Lung microvascular endothelial cell (primary cell): ENCODE measurements around the gene DTX3L. TPM values are rescaled to one million over a fixed set of nuclear protein-coding genes. Genes with fewer than 3 reads are reported as not detected.

ENCODE experiments used
- DNase-seq, 2 donors: peaks; one replicate each; pipeline versions ENCODE4 v3.0.0 to v3.0.0-alpha.2; 2010; ENCODE audit warnings: low read depth in 2 of 2
- total RNA-seq: library from RNA; depleted of rRNA; stranded (reverse); fragments of >200 nt; gene quantifications from 2 replicates; pipeline ENCODE4 v1.2.1, GENCODE V29; 2014

DTX3L gene
- total RNA-seq, 1 donor from 2014 or later, result 14.7 TPM

DNA sequence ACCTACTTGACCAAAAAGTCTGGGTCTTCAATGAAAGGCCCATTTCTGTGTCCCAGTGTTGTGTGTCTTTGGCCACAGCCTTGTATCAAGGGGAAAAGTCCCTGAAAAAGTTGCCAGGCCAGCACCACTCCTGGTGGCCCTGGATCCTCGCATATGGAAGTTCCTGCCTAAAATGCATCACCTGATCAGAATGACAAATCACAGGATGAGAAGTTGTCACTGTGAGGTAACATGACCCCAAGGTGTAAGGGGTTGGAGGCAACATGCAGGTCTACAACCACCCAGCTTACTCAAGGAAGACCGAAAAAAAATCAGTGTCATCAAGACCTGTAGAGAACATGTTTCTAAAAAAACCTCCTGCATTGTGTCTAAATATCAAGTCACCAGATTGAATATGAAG, 38.9 kb downstream of the DTX3L start:
- no peak for DNase-seq

DNA sequence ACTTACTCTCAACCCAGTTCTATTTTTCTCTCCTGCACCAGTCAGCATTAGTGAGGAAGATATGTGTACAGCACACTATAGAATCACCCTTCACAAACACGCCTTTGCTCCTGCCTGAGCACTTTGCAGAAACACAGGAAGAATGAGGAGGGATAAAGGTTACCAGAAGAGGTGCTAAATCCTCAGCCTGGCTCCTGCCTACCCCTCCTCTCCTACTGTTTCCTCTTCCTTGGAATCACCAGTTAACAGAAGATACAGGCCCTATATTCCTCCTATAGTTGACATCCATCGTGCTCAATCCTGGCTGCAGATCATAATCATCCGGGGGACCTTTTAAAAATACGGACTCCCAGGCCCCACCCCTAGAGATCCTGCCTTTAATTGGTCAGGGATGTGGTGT, 42.2 kb downstream of the DTX3L start:
- no peak for DNase-seq

DNA sequence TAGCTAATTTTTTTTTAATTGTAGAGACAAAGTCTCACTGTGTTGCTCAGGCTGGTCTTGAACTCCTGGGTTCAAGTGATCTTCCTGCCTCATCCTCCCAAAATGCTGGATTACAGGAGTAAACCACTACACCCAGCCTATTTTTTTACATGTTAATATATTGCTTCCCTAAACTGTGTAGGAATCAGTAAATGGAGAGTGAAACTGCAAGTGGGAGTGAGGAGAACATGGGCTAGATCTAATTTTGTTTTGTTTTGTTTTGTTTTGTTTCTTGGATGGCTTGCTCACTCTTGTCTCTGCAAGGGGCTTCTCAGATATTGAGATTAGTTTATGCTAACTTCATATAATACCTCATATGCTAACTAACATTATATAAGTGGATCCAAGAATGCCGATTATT, 44.8 kb downstream of the DTX3L start:
- no peak for DNase-seq

DNA sequence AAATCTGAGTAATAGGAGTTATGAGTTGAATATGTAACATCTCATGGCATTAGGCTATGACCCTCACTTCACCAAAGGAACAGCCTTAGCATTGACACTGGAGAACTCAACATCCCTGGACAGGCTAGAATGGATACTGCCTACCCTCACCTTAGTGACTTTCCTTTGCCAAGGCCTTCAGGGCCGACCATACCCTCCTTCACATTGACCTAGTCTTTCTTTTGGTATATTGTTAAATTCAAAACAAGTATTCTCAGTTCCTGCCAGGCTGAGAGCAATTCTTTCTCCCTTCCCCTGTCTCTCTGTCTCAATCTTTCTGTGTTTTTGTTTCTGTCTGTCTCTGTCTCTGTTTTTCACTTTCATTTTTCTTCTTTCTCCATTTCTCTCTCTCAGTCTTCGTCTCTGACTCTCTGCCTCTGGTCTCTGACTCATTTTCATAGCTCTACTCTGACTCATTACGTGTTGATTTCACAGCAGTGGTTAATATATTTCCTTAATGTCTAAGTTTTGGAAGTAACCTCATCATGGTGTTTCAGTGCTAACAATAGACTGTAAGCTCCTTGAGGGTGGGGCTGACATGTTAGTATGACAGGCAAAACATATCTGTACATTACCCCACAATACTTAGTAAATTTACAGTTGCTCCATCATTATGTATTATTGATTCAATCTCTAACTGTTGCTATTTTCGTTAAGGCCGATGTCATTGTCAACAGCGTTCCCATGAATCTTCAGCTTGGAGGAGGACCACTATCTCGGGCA, 45.8 kb downstream of the DTX3L start:
- peak in 1 of 2 donors; percentile 87 for DNase-seq

DNA sequence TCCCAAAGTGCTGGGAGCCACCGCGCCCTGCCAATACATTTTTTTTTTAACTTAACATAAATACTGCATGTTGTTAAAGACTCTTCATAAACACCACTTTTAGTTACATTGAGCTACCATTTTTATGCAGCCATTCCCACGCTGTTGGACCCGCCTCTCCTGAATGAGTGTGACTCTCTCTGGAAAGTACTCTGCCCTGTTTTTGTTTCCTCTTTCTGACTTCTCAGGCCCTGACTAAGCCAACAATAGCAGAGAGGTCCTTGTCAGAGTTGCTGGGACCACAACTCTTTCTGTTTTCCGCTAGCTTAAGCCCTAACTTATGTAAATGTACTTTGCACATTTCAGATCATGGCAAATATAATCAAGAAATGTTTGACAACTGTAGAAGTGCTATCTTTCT, 48.6 kb downstream of the DTX3L start:
- peak in 1 of 2 donors; percentile 6 for DNase-seq

DNA sequence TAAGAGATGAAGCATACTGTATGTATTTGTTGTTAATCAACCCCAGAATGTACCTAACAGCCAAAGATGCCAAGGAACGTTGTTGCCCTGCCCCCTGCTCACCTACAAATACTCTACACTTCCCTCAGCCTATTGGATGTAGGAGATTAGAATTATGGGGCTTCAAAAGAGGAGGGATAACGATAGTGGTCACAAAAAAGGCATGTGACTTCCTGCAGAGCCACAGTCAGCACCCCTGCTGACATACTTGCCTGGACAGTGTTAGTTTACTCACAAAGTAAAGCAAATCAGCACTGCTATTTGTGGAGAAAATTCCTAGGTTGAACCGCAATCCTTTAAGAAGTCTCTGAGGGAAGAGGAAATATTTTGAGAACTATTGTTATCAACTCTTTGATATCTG, 51.2 kb downstream of the DTX3L start:
- DNase-seq, result no peak

DNA sequence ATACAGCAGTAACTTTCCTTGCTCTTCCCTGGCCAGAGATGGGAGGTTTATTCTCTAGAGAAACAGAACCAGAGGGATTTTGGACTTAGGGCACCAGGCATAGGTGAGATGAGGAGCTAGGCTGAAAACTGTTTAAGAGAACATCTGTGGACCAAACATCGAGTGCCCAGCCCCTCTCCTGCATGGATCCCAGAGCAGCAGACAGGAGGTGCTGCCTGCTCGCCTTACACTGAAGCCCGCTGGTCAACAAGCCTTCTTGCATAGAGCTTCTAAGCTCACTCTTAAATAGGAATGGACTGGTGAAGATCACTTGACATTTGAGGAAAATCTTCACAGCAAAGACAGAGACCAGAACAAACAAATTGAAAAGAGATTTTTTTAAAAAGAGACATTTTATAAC, 54.5 kb downstream of the DTX3L start:
- DNase-seq, result no peak

DNA sequence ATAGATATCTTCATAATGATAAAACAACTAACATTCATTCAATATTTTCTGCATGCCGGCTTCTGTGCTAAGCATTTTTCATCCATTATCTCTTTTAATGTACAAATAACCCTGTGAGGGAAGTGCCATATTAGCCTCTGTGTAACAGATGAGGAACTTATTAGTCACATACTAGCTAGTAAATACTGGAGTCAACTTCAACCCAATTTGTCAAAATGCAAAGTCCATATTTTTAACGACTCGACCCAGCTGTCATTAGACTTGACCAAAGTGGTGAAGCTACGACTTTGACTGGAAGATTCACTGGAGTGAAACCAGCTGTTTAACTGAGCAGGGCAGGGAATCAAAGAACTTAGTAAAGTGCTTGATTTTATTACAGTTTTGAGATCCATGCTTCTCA, 54.9 kb downstream of the DTX3L start:
- DNase-seq, result no peak

DNA sequence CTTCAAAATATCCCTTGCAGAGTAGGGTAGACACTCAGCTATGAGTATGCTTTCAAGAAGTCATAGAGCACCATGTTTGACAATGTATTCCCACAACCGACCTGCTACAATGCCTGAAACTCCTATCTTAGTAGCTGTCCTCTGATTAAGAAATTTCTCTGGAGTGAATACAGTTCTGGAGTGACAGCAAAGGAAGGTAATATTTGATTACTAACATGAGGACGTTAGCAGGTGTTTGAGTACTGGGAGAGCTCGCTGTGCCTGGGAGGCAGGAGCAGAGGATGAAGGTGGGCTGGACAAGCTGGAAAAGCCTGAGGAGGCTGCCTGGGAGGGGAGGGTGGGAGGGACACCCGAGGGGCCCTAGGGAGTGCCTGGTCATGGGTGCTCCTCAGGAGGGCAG, 56.3 kb downstream of the DTX3L start:
- no peak for DNase-seq

DNA sequence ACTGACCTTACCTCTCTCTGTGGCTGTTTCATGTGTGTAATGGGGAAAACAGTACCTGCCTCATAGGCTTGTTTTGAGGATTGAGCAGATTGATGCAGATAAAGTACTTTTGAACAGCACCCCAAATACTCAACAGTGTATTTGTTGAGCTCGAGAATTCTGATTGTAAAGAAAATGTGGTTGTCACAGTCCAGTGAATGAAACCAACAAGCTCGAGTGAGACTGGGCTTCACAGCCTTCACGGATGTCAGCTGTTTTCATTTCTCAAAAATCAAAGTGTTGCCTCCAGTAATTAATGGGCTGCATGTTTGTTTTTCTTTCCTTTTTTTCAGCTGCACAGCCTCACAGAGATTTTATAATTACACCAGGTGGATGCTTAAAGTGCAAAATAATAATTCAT, 57.0 kb downstream of the DTX3L start:
- DNase-seq, result no peak

DNA sequence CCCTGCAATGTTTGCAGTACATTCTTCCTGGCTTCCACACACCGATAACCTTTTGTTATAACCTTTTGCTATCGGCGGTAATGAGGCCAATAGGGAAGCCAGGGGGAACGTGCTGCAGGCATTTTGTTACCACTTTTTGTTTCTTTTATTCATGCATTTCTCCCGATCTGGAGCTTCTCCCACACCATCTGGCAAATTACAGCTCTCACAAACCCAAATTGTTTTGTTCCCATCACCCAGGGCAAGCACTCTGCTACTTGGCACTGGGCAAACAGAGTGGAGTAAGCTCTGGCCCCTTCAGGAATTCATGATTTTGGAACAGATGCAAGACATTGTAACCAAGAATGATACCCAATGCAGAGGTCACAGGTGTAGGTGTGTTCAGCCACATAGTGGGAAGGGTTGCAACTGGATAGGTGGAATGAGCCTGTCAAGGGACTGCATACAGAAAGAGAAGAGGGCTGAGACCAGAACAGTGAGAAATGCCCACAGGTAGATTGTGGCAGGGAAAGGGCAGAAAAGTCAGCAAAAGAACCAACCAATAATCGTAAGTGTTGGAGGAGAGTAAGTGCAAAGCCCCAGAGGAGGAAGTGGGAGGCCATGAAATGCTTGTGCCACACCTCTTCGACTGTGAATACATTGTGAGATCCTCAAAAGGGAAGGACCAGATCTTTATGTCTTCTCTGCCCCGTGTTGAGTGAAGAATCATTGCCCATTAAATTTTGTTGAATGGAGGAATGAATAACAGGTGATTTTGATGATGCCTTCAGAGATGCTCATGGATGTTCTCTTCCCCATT, 59.1 kb downstream of the DTX3L start:
- DNase-seq, result no peak

Other genes with a start within 250 kb of the DTX3L start
- gene CSTA, start 239.1 kb upstream of the DTX3L start, total RNA-seq, result not detected in 2 replicates
- 22.2 and 25.6 TPM in 2 replicates for gene MIX23, start 181.1 kb upstream of the DTX3L start, total RNA-seq
- 6.5 and 7.4 TPM in 2 replicates for gene FAM162A, start 180.2 kb upstream of the DTX3L start, total RNA-seq
- 2.6 and 3.8 TPM in 2 replicates for gene WDR5B, start 148.3 kb upstream of the DTX3L start, total RNA-seq
- 19.8 and 20.6 TPM in 2 replicates for gene KPNA1, start 49.4 kb upstream of the DTX3L start, total RNA-seq
- gene PARP9, start within 50 bp of the DTX3L start, total RNA-seq, result 12.2 and 12.3 TPM in 2 replicates
- gene PARP15, start 13.3 kb downstream of the DTX3L start, total RNA-seq, result 0.40 and 0.44 TPM in 2 replicates
- gene PARP14, start 116.5 kb downstream of the DTX3L start, total RNA-seq, result 51.6 and 56.7 TPM in 2 replicates
- gene HSPBAP1, start 229.5 kb downstream of the DTX3L start, total RNA-seq, result 5.9 and 12.5 TPM in 2 replicates
- gene SLC49A4, start 230.7 kb downstream of the DTX3L start, total RNA-seq, result 10.9 TPM in 2 replicates